Measurements from ENCODE around the gene GOLT1A. TPM values are rescaled to one million over a fixed set of nuclear protein-coding genes. Genes with fewer than 3 reads are reported as not detected.

Gene GOLT1A
- total RNA-seq, 5 donors from 2014 or later (not counting 1 experiment from before 2014, with no cell fraction given): 0.30 to 0.42 (median 0.32) TPM; not detected in 1

GRCh38 chr1:204198348-204199340 is 15.1 kb downstream of the GOLT1A start:
- Histone ChIP-seq H3K4me1 (ENCODE audit: control insufficient read depth in 1 of 2, extremely low read depth in 1 of 2, insufficient read depth in 2 of 2, low read length in 2 of 2) (peaks cover 0 to 6% of the 10 kb centered on the region in 2 experiments), H3K36me3 (ENCODE audit: control insufficient read depth in 2 of 2, extremely low read depth in 1 of 2, insufficient read depth in 1 of 2, low read length in 1 of 2) (no peaks in the 10 kb centered on the region), H3K9me3 (no peaks in the 10 kb centered on the region), H3K27ac (ENCODE audit: low read length) (no peak overlapping the region), H3K4me3 (ENCODE audit: control insufficient read depth in 1 of 2, extremely low read depth in 1 of 2, low read length in 1 of 2) (no peak overlapping the region), H3K27me3 (replicated peaks in 1 of 2; ENCODE audit: control insufficient read depth in 2 of 2, extremely low read depth in 1 of 2, insufficient read depth in 2 of 2, low read length in 1 of 2) (peaks cover 0 to 53% of the 10 kb centered on the region in 2 experiments)
- Mint-ChIP-seq H3K27me3 (peaks cover 13 to 29% of the 10 kb centered on the region in 2 donors), H3K4me3 (no peak overlapping the region), H3K9me3 (no peaks in the 10 kb centered on the region), H3K36me3 (no peaks in the 10 kb centered on the region), H3K4me1 (peaks cover 5 to 11% (median 10%) of the 10 kb centered on the region in 3 donors), H3K27ac (peak overlapping the region in 1 of 2 donors; percentile 31)
- ChIA-PET POLR2A (no interaction called here), CTCF (interaction anchor here in 1 of 2 donors (1.3 to 1.7 kb wide), 2 partner anchors 8 to 10 kb away, joined by 4 to 6 read pairs; no protein-coding TSS in a partner anchor)
- ATAC-seq (replicated peaks in 1 of 4) (peak in 3 of 4 experiments; percentile 34 to 62 (median 53)), DNase-seq (no peak)
- WGBS (ENCODE audit: insufficient coverage): 79% methylated on average over 7 of the region's 18 CpGs

- Histone ChIP-seq H3K27me3 (replicated peaks in 1 of 2; ENCODE audit: control insufficient read depth in 2 of 2, extremely low read depth in 1 of 2, insufficient read depth in 2 of 2, low read length in 1 of 2) (peaks cover 0 to 48% of the 10 kb centered on the region in 2 experiments), H3K4me3 (ENCODE audit: control insufficient read depth in 1 of 2, extremely low read depth in 1 of 2, low read length in 1 of 2) (no peak overlapping the region), H3K36me3 (ENCODE audit: control insufficient read depth in 2 of 2, extremely low read depth in 1 of 2, insufficient read depth in 1 of 2, low read length in 1 of 2) (no peaks in the 10 kb centered on the region), H3K4me1 (ENCODE audit: control insufficient read depth in 1 of 2, extremely low read depth in 1 of 2, insufficient read depth in 2 of 2, low read length in 2 of 2) (peaks cover 0 to 6% of the 10 kb centered on the region in 2 experiments), H3K9me3 (no peaks in the 10 kb centered on the region), H3K27ac (ENCODE audit: low read length) (no peak overlapping the region)
- WGBS (ENCODE audit: insufficient coverage): 46% methylated on average over 3 of the region's 5 CpGs
- H3K27ac Mint-ChIP-seq: no peak overlapping the region
- ChIA-PET CTCF (interaction anchor here in 1 of 2 donors (0.7 kb wide), 1 partner anchor 706 kb away, joined by 3 read pairs; no protein-coding TSS in a partner anchor), POLR2A (no interaction called here)
- no peaks in the 10 kb centered on the region for H3K36me3 Mint-ChIP-seq
- H3K4me1 Mint-ChIP-seq: peaks cover 5 to 11% (median 10%) of the 10 kb centered on the region in 3 donors
- peaks cover under 1 to 28% of the 10 kb centered on the region in 2 donors for H3K27me3 Mint-ChIP-seq
- H3K9me3 Mint-ChIP-seq: no peaks in the 10 kb centered on the region
- DNase-seq: no peak
- no peak overlapping the region for H3K4me3 Mint-ChIP-seq
- no peak for ATAC-seq (replicated peaks in 1 of 4)
Measured at GRCh38 chr1:204197068-204197467, 16.7 kb downstream of the GOLT1A start.

GRCh38 chr1:204196068-204196795 is 17.6 kb downstream of the GOLT1A start, which contains the start of gene KISS1:
Gene KISS1 (minus strand): TSS chr1:204196491. CDS start chr1:204192876, 3,615 bp downstream.
- Histone ChIP-seq H3K27me3 (replicated peaks in 1 of 2; ENCODE audit: control insufficient read depth in 2 of 2, extremely low read depth in 1 of 2, insufficient read depth in 2 of 2, low read length in 1 of 2) (peaks cover 0 to 47% of the 10 kb centered on the region in 2 experiments), H3K9me3 (no peaks in the 10 kb centered on the region), H3K36me3 (ENCODE audit: control insufficient read depth in 2 of 2, extremely low read depth in 1 of 2, insufficient read depth in 1 of 2, low read length in 1 of 2) (no peaks in the 10 kb centered on the region), H3K4me3 (ENCODE audit: control insufficient read depth in 1 of 2, extremely low read depth in 1 of 2, low read length in 1 of 2) (peak within 1 kb of the TSS in 1 of 2 donors; percentile 11), H3K27ac (ENCODE audit: low read length) (no peak within 1 kb of the TSS), H3K4me1 (ENCODE audit: control insufficient read depth in 1 of 2, extremely low read depth in 1 of 2, insufficient read depth in 2 of 2, low read length in 2 of 2) (peaks cover 0 to 6% of the 10 kb centered on the region in 2 experiments)
- Mint-ChIP-seq H3K27ac (no peak within 1 kb of the TSS), H3K4me1 (peaks cover 5 to 11% (median 10%) of the 10 kb centered on the region in 3 donors), H3K9me3 (no peaks in the 10 kb centered on the region), H3K27me3 (peaks cover 0 to 35% of the 10 kb centered on the region in 2 donors), H3K36me3 (no peaks in the 10 kb centered on the region), H3K4me3 (no peak within 1 kb of the TSS)
- POLR2A ChIA-PET: no interaction called here
- WGBS (ENCODE audit: insufficient coverage): 88% methylated on average over 11 of the region's 18 CpGs
- DNase-seq (no peak), ATAC-seq (replicated peaks in 1 of 4) (no peak)
- CTCF ChIA-PET: no interaction called here

- no peaks in the 10 kb centered on the region for H3K9me3 Mint-ChIP-seq
- H3K4me3 ChIP-seq (ENCODE audit: control insufficient read depth in 1 of 2, extremely low read depth in 1 of 2, low read length in 1 of 2): no peak overlapping the region
Measured at GRCh38 chr1:204194771-204195170, 19.0 kb downstream of the GOLT1A start.

GRCh38 chr1:204194080-204194479 is 19.7 kb downstream of the GOLT1A start:
- no peak overlapping the region for H3K4me3 ChIP-seq (ENCODE audit: control insufficient read depth in 1 of 2, extremely low read depth in 1 of 2, low read length in 1 of 2)
- H3K9me3 Mint-ChIP-seq: no peaks in the 10 kb centered on the region
- peaks cover 0 to 58% of the 10 kb centered on the region in 2 experiments for H3K27me3 ChIP-seq (replicated peaks in 1 of 2; ENCODE audit: control insufficient read depth in 2 of 2, extremely low read depth in 1 of 2, insufficient read depth in 2 of 2, low read length in 1 of 2)
- WGBS (ENCODE audit: insufficient coverage): 67% methylated on average over 2 of the region's 2 CpGs
- ChIA-PET POLR2A (no interaction called here), CTCF (no interaction called here)
- ATAC-seq (replicated peaks in 1 of 4) (no peak), DNase-seq (no peak)
- H3K27ac ChIP-seq (ENCODE audit: low read length): no peak overlapping the region
- peaks cover 15 to 26% (median 15%) of the 10 kb centered on the region in 3 donors for H3K4me1 Mint-ChIP-seq
- H3K4me3 Mint-ChIP-seq: no peak overlapping the region
- H3K27ac Mint-ChIP-seq: no peak overlapping the region
- H3K36me3 ChIP-seq (ENCODE audit: control insufficient read depth in 2 of 2, extremely low read depth in 1 of 2, insufficient read depth in 1 of 2, low read length in 1 of 2): no peaks in the 10 kb centered on the region
- peaks cover 0 to 18% of the 10 kb centered on the region in 2 experiments for H3K4me1 ChIP-seq (ENCODE audit: control insufficient read depth in 1 of 2, extremely low read depth in 1 of 2, insufficient read depth in 2 of 2, low read length in 2 of 2)
- no peaks in the 10 kb centered on the region for H3K9me3 ChIP-seq
- H3K27me3 Mint-ChIP-seq: peaks cover 11 to 46% of the 10 kb centered on the region in 2 donors
- no peaks in the 10 kb centered on the region for H3K36me3 Mint-ChIP-seq

More at GRCh38 chr1:204194771-204195170, 19.0 kb downstream of the GOLT1A start:
- ATAC-seq (replicated peaks in 1 of 4): no peak
- Mint-ChIP-seq H3K27ac (no peak overlapping the region), H3K36me3 (no peaks in the 10 kb centered on the region), H3K27me3 (peaks cover 5 to 39% of the 10 kb centered on the region in 2 donors), H3K4me1 (peaks cover 11 to 20% (median 15%) of the 10 kb centered on the region in 3 donors), H3K4me3 (no peak overlapping the region)
- CTCF ChIA-PET: no interaction called here
- Histone ChIP-seq H3K9me3 (no peaks in the 10 kb centered on the region), H3K4me1 (ENCODE audit: control insufficient read depth in 1 of 2, extremely low read depth in 1 of 2, insufficient read depth in 2 of 2, low read length in 2 of 2) (peaks cover 0 to 11% of the 10 kb centered on the region in 2 experiments), H3K27ac (ENCODE audit: low read length) (no peak overlapping the region), H3K36me3 (ENCODE audit: control insufficient read depth in 2 of 2, extremely low read depth in 1 of 2, insufficient read depth in 1 of 2, low read length in 1 of 2) (no peaks in the 10 kb centered on the region), H3K27me3 (replicated peaks in 1 of 2; ENCODE audit: control insufficient read depth in 2 of 2, extremely low read depth in 1 of 2, insufficient read depth in 2 of 2, low read length in 1 of 2) (peaks cover 0 to 55% of the 10 kb centered on the region in 2 experiments)
- DNase-seq: no peak
- WGBS (ENCODE audit: insufficient coverage): 61% methylated on average over 2 of the region's 7 CpGs
- POLR2A ChIA-PET: no interaction called here

Data from T-cell (primary cell).